HCT116 (cell line): ENCODE data around the gene BST1. TPM values are rescaled to one million over a fixed set of nuclear protein-coding genes. Genes with fewer than 3 reads are reported as not detected.

ENCODE experiments used
- ATAC-seq: fragments of 200-7000 bp; cut with Tn5 transposase; 2 replicates; pipeline ENCODE4 v1.9.1; 2020; ENCODE audit warnings: mild to moderate bottlenecking, moderate library complexity
- BruUV-seq: library from RNA; stranded (reverse); fragments of 400-500 nt; replicated peaks from 2 replicates; lab custom pipeline; 2021; lab: Mats Ljungman, UMichigan
- CTCF ChIA-PET: fragments of 300-600 bp; sonication (Branson Sonifier 250); formaldehyde crosslinking; loops from one replicate; lab custom pipeline; 2021; ENCODE audit warnings: antibody characterized with exemption; lab: Charles Lee
- POLR2A ChIA-PET: fragments of 300-600, 350-600 bp; sonication (Branson Sonifier 250); formaldehyde crosslinking; loops from one replicate; lab custom pipeline; 2021; ENCODE audit warnings: antibody characterized with exemption; lab: Charles Lee
- RAD21 ChIA-PET, 2 experiments: fragments of 300-600 bp; sonication (Branson Sonifier 250); formaldehyde crosslinking; loops; one replicate each; lab custom pipeline; 2023; ENCODE audit warnings: low total read pairs in 2 of 2; ENCODE audit not compliant: uncharacterized antibody in 2 of 2, unreplicated experiment in 2 of 2, low non-redundant PET in 1 of 2; lab: Charles Lee
- DNase-seq: peaks from one replicate; pipeline ENCODE4 v3.0.0-alpha.2; 2010; ENCODE audit warnings: low read depth, low spot score
- H2AFZ ChIP-seq: fragments of 200-600 bp; shearing (Covaris generic), sonication (generic); 2 replicates; pipeline ENCODE4 v1.6.1; 2017; ENCODE audit warnings: low read depth, mixed run types, mixed read lengths, antibody characterized with exemption, low read length; ENCODE audit not compliant: poor library complexity, severe bottlenecking
- H3K27ac ChIP-seq: 2 replicates; pipeline ENCODE4 v1.5.1; 2012; ENCODE audit warnings: low read depth, low read length
- H3K27me3 ChIP-seq: fragments of 200-600 bp; sonication (generic); 2 replicates; pipeline ENCODE4 v1.6.1; 2016; ENCODE audit warnings: mixed run types, low read length, mixed read lengths; ENCODE audit not compliant: insufficient read depth
- H3K36me3 ChIP-seq, 2 experiments: fragments of 200-500 bp in 1 of 2; fragments of 200-600 bp in 1 of 2; sonication (Bioruptor generic) in 1 of 2; sonication (generic) in 1 of 2; 2 replicates each; pipeline versions ENCODE4 v1.5.1 to v1.6.1; 2014 to 2016; ENCODE audit warnings: low read length in 2 of 2, inconsistent platforms in 1 of 2, mixed read lengths in 1 of 2, mixed run types in 1 of 2; ENCODE audit not compliant: insufficient read depth in 2 of 2, control insufficient read depth in 1 of 2
- H3K4me1 ChIP-seq, 2 experiments: fragments of 200-600 bp in 1 of 2; sonication (generic) in 1 of 2; 2 replicates each; pipeline versions ENCODE4 v1.5.1 to v1.6.1; 2012 to 2017; ENCODE audit warnings: low read length in 2 of 2, inconsistent platforms in 1 of 2, mild to moderate bottlenecking in 1 of 2, mixed read lengths in 1 of 2, mixed run types in 1 of 2, moderate library complexity in 1 of 2; ENCODE audit not compliant: insufficient read depth in 2 of 2, control insufficient read depth in 1 of 2
- H3K4me2 ChIP-seq: fragments of 200-600 bp; sonication (generic); 2 replicates; pipeline ENCODE4 v1.6.1; 2017; ENCODE audit warnings: mixed run types, low read length, mixed read lengths
- H3K4me3 ChIP-seq, 2 experiments: fragments of 200-600 bp in 1 of 2; sonication (generic) in 1 of 2; replicated peaks in 1 of 2; 2 replicates each; pipeline ENCODE4 v1.5.1; 2011 to 2016; ENCODE audit warnings: low read length in 2 of 2, control low read depth in 1 of 2, low read depth in 1 of 2, mild to moderate bottlenecking in 1 of 2, mixed read lengths in 1 of 2, mixed run types in 1 of 2
- H3K79me2 ChIP-seq: fragments of 200-600 bp; sonication (generic); 2 replicates; pipeline ENCODE4 v1.6.1; 2017; ENCODE audit warnings: mild to moderate bottlenecking, mixed run types, low read length, moderate library complexity, mixed read lengths; ENCODE audit not compliant: insufficient read depth
- H3K9ac ChIP-seq: fragments of 200-600 bp; sonication (generic); 2 replicates; pipeline ENCODE4 v1.6.1; 2016; ENCODE audit warnings: low read length, mixed read lengths
- H3K9me2 ChIP-seq: fragments of 200-600 bp; sonication (generic), shearing (Covaris generic); 2 replicates; pipeline ENCODE4 v1.6.1; 2017; ENCODE audit warnings: mixed run types, mild to moderate bottlenecking, moderate library complexity; ENCODE audit not compliant: insufficient read depth
- H3K9me3 ChIP-seq, 2 experiments: fragments of 200-500 bp in 1 of 2; fragments of 200-600 bp in 1 of 2; sonication (Bioruptor generic) in 1 of 2; sonication (generic) in 1 of 2; 2 replicates each; pipeline ENCODE4 v1.6.1; 2014 to 2017; ENCODE audit warnings: low read length in 2 of 2, mixed read lengths in 2 of 2, inconsistent platforms in 1 of 2, low read depth in 1 of 2, mild to moderate bottlenecking in 1 of 2, mixed run types in 1 of 2, moderate library complexity in 1 of 2; ENCODE audit not compliant: control insufficient read depth in 1 of 2, insufficient read depth in 1 of 2
- H4K20me1 ChIP-seq: fragments of 200-600 bp; sonication (generic), shearing (Covaris generic); 2 replicates; pipeline ENCODE4 v1.6.1; 2017; ENCODE audit warnings: mixed run types, mild to moderate bottlenecking, moderate library complexity; ENCODE audit not compliant: insufficient read depth
- ATF3 ChIP-seq: IDR thresholded peaks from 2 replicates; pipeline ENCODE4 v1.6.1; 2012
- CBX3 ChIP-seq: IDR thresholded peaks from 2 replicates; pipeline ENCODE4 v1.6.1; 2012; ENCODE audit warnings: low read depth
- CEBPB ChIP-seq: IDR thresholded peaks from 2 replicates; pipeline ENCODE4 v1.6.1; 2012; ENCODE audit warnings: low read depth
- EGR1 ChIP-seq: IDR thresholded peaks from 2 replicates; pipeline ENCODE4 v1.6.1; 2012; ENCODE audit warnings: low read depth
- EZH2 ChIP-seq: fragments of 200-600 bp; sonication (generic); IDR thresholded peaks from 2 replicates; pipeline ENCODE4 v1.6.1; 2017; ENCODE audit warnings: antibody characterized with exemption, mixed run types
- EZH2phosphoT487 ChIP-seq: fragments of 200-600 bp; IDR thresholded peaks from 2 replicates; pipeline ENCODE4 v1.6.1; 2018; ENCODE audit warnings: antibody characterized with exemption, borderline replicate concordance
- POLR2A ChIP-seq: IDR thresholded peaks from 2 replicates; pipeline ENCODE4 v1.7.0; 2011; ENCODE audit warnings: borderline replicate concordance; ENCODE audit not compliant: insufficient read depth, insufficient read length; ENCODE audit errors: extremely low read depth
- REST ChIP-seq: IDR thresholded peaks from 2 replicates; pipeline ENCODE4 v1.6.1; 2012; ENCODE audit warnings: low read depth
- SIN3A ChIP-seq: IDR thresholded peaks from 2 replicates; pipeline ENCODE4 v1.6.1; 2012; ENCODE audit warnings: low read depth
- SP1 ChIP-seq: IDR thresholded peaks from 2 replicates; pipeline ENCODE4 v1.6.1; 2012; ENCODE audit warnings: low read depth
- SRF ChIP-seq: IDR thresholded peaks from 2 replicates; pipeline ENCODE4 v1.6.1; 2012; ENCODE audit warnings: low read depth
- YY1 ChIP-seq: IDR thresholded peaks from 2 replicates; pipeline ENCODE4 v1.6.1; 2011; ENCODE audit warnings: low read length, low read depth, moderate library complexity, mild to moderate bottlenecking; ENCODE audit not compliant: insufficient replicate concordance; ENCODE audit errors: extremely low read depth
- ZFX ChIP-seq: fragments of 450-650 bp; IDR thresholded peaks from 2 replicates; pipeline ENCODE4 v1.6.1; 2017
- ZNF274 ChIP-seq: fragments of 200-500 bp; sonication (Bioruptor generic); IDR thresholded peaks from 2 replicates; pipeline ENCODE4 v1.6.1; 2014; ENCODE audit warnings: mild to moderate bottlenecking, low read depth, low read length, inconsistent platforms
- intact Hi-C: fragments of 100-400 bp; cut with micrococcal nuclease; formaldehyde crosslinking; loops from 2 replicates; pipeline ENCODE4 v1.10.0; 2022
- total RNA-seq: library from RNA; stranded (reverse); gene quantifications from one replicate; pipeline ENCODE4 v1.2.1, GENCODE V29; 2021; ENCODE audit not compliant: unreplicated experiment
- TF ChIP-seq, protein P1 (sequence below): IDR thresholded peaks from 2 replicates; pipeline ENCODE4 v1.6.1; 2012
- TF ChIP-seq, protein P2 (sequence below), 3 experiments: fragments of 200-600 bp in 1 of 3; sonication (generic) in 1 of 3; IDR thresholded peaks in 2 of 3; conservative IDR thresholded peaks in 1 of 3; 2 replicates each; pipeline ENCODE4 v1.5.1; 2012 to 2017; ENCODE audit warnings: low read depth in 2 of 3, low read length in 2 of 3, antibody characterized with exemption in 1 of 3, borderline replicate concordance in 1 of 3, control low read depth in 1 of 3, mild to moderate bottlenecking in 1 of 3, mixed read lengths in 1 of 3, mixed run types in 1 of 3, moderate library complexity in 1 of 3; ENCODE audit not compliant: insufficient read depth in 1 of 3

The BST1 gene
- total RNA-seq, 1 experiment from 2014 or later: 0.44 TPM

DNA sequence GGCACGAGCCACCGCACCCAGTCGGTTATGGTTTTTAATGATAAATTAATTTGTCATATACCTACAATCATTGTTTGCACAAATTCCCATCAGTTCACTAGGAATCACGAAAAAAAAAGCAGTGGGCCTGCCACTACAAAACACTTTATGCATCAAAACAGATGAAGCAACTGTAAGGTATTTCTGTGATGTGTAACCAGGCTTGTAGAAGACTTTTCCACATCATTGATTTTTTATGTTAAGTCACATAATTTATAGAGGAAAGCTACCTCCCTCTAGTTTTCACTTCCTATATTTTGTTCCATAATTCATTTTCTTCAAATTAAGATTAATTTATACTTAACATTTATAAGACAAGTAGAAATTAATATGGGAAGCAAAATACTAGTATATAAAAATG is 27.9 kb upstream of the BST1 start:
- ChIA-PET RAD21 (no interaction called here), CTCF (no interaction called here), POLR2A (interaction anchor here (0.9 to 1.3 kb wide), 2 partner anchors 15 to 18 kb away, joined by 3 to 6 read pairs; no protein-coding TSS in a partner anchor)
- no peak for TF ChIP-seq YY1
- BruUV-seq: no TSS peak
- Histone ChIP-seq H3K9me3 (no peaks in the 10 kb centered on the region), H3K9me2 (no peaks in the 10 kb centered on the region), H3K27ac (no peak overlapping the region), H2AFZ (no peak overlapping the region), H3K27me3 (no peaks in the 10 kb centered on the region), H3K9ac (no peak overlapping the region), H3K79me2 (peaks cover 99% of the 10 kb centered on the region), H3K4me1 (peaks cover 21 to 45% of the 10 kb centered on the region in 2 experiments), H3K4me2 (no peak overlapping the region), H3K4me3 (no peak overlapping the region), H4K20me1 (no peaks in the 10 kb centered on the region), H3K36me3 (no peaks in the 10 kb centered on the region)
- intact Hi-C loops: no loop called here
- ATAC-seq (no peak), DNase-seq (no peak)

DNA sequence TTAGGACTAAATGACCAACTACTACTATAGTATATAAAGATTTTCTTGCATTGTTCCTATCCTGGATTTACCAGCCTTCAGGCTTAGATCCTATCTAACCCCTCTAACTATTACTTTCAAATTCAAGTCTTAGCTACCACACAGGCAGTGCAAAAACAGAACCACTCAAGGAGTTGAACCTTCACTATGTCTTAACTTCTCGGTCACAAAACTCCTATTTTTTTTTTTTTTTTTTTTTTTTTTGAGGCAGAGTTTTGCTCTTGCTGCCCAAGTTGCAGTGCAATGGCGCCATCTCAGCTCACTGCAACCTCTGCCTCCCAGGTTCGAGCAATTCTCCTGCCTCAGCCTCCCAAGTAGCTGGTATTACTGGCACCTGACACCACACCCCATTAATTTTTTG is 27.5 kb upstream of the BST1 start:
- intact Hi-C loops: no loop called here
- H3K27me3 ChIP-seq: no peaks in the 10 kb centered on the region
- ATAC-seq: no peak
- no TSS peak for BruUV-seq
- ChIA-PET RAD21 (no interaction called here), CTCF (interaction anchor here (0.7 to 0.9 kb wide), 2 partner anchors 196 to 478 kb away, joined by 3 to 4 read pairs; no protein-coding TSS in a partner anchor), POLR2A (interaction anchor here (0.9 to 1.3 kb wide), 3 partner anchors 10 to 18 kb away, joined by 3 to 6 read pairs (median 3); no protein-coding TSS in a partner anchor)
- TF ChIP-seq, protein P1, sequence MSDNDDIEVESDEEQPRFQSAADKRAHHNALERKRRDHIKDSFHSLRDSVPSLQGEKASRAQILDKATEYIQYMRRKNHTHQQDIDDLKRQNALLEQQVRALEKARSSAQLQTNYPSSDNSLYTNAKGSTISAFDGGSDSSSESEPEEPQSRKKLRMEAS: no peak
- TF ChIP-seq ATF3: no peak
- TF ChIP-seq EZH2phosphoT487: no peak
- TF ChIP-seq EZH2: no peak
- no peak for TF ChIP-seq ZNF274
- no peak for TF ChIP-seq ZFX
- no peak for TF ChIP-seq CEBPB
- TF ChIP-seq CBX3: no peak
- no peak for TF ChIP-seq POLR2A
- no peak for TF ChIP-seq YY1
- TF ChIP-seq, protein P2, sequence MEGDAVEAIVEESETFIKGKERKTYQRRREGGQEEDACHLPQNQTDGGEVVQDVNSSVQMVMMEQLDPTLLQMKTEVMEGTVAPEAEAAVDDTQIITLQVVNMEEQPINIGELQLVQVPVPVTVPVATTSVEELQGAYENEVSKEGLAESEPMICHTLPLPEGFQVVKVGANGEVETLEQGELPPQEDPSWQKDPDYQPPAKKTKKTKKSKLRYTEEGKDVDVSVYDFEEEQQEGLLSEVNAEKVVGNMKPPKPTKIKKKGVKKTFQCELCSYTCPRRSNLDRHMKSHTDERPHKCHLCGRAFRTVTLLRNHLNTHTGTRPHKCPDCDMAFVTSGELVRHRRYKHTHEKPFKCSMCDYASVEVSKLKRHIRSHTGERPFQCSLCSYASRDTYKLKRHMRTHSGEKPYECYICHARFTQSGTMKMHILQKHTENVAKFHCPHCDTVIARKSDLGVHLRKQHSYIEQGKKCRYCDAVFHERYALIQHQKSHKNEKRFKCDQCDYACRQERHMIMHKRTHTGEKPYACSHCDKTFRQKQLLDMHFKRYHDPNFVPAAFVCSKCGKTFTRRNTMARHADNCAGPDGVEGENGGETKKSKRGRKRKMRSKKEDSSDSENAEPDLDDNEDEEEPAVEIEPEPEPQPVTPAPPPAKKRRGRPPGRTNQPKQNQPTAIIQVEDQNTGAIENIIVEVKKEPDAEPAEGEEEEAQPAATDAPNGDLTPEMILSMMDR (IDR thresholded peaks at IDR 0.05 in 2 of 3, conservative IDR thresholded peaks at IDR 0.05 in 1 of 3; ENCODE audit: borderline replicate concordance in 1 of 3, insufficient read depth in 1 of 3, low read depth in 2 of 3, low read length in 2 of 3): no peak
- TF ChIP-seq REST: no peak
- no peak for TF ChIP-seq SIN3A
- TF ChIP-seq EGR1: no peak
- no peak for TF ChIP-seq SP1
- no peak for TF ChIP-seq SRF
- H4K20me1 ChIP-seq: no peaks in the 10 kb centered on the region
- DNase-seq: no peak
- H3K27ac ChIP-seq: no peak overlapping the region
- H3K4me2 ChIP-seq: no peak overlapping the region
- H3K9me2 ChIP-seq: no peaks in the 10 kb centered on the region
- no peak overlapping the region for H2AFZ ChIP-seq
- H3K79me2 ChIP-seq: peaks cover 99% of the 10 kb centered on the region
- no peak overlapping the region for H3K9ac ChIP-seq
- peaks cover 22 to 49% of the 10 kb centered on the region in 2 experiments for H3K4me1 ChIP-seq
- H3K4me3 ChIP-seq: no peak overlapping the region
- H3K36me3 ChIP-seq: no peaks in the 10 kb centered on the region
- no peaks in the 10 kb centered on the region for H3K9me3 ChIP-seq
